Skeletal muscle tissue (tissue), 4 donors: Measurements from ENCODE around the gene VSTM2L. TPM values are rescaled to one million over a fixed set of nuclear protein-coding genes. Genes with fewer than 3 reads are reported as not detected.

Source experiments
- H3K27ac ChIP-seq: one replicate; pipeline ENCODE4 v1.7.0; 2013; ENCODE audit warnings: mild to moderate bottlenecking, low read depth, low read length, inconsistent platforms
- H3K27me3 ChIP-seq, 3 donors: one replicate each; pipeline ENCODE4 v1.7.0; 2013; ENCODE audit warnings: low read length in 3 of 3; ENCODE audit not compliant: control insufficient read depth in 3 of 3, insufficient read depth in 3 of 3
- H3K36me3 ChIP-seq, 3 donors: one replicate each; pipeline ENCODE4 v1.7.0; 2013; ENCODE audit warnings: low read length in 3 of 3; ENCODE audit not compliant: control insufficient read depth in 3 of 3, insufficient read depth in 3 of 3
- H3K4me1 ChIP-seq, 3 donors: one replicate each; pipeline ENCODE4 v1.7.0; 2013; ENCODE audit warnings: low read length in 3 of 3, mild to moderate bottlenecking in 3 of 3; ENCODE audit not compliant: control insufficient read depth in 3 of 3, insufficient read depth in 3 of 3
- H3K4me3 ChIP-seq, 3 donors: one replicate each; pipeline ENCODE4 v1.7.0; 2013; ENCODE audit warnings: low read length in 3 of 3
- H3K9ac ChIP-seq, 3 donors: one replicate each; pipeline ENCODE4 v1.7.0; 2013; ENCODE audit warnings: low read length in 3 of 3, mild to moderate bottlenecking in 3 of 3, moderate library complexity in 2 of 3, low read depth in 1 of 3
- H3K9me3 ChIP-seq, 3 donors: one replicate each; pipeline ENCODE4 v1.7.0; 2013; ENCODE audit warnings: low read length in 3 of 3; ENCODE audit not compliant: control insufficient read depth in 3 of 3
- total RNA-seq: library from RNA; depleted of rRNA; stranded (reverse); fragments of >200 nt; gene quantifications from one replicate; pipeline ENCODE4 v1.2.3, GENCODE V29; 2014
- donor health status: Osteomylitis.

VSTM2L gene
- total RNA-seq, 1 donor from 2014 or later = not detected

DNA sequence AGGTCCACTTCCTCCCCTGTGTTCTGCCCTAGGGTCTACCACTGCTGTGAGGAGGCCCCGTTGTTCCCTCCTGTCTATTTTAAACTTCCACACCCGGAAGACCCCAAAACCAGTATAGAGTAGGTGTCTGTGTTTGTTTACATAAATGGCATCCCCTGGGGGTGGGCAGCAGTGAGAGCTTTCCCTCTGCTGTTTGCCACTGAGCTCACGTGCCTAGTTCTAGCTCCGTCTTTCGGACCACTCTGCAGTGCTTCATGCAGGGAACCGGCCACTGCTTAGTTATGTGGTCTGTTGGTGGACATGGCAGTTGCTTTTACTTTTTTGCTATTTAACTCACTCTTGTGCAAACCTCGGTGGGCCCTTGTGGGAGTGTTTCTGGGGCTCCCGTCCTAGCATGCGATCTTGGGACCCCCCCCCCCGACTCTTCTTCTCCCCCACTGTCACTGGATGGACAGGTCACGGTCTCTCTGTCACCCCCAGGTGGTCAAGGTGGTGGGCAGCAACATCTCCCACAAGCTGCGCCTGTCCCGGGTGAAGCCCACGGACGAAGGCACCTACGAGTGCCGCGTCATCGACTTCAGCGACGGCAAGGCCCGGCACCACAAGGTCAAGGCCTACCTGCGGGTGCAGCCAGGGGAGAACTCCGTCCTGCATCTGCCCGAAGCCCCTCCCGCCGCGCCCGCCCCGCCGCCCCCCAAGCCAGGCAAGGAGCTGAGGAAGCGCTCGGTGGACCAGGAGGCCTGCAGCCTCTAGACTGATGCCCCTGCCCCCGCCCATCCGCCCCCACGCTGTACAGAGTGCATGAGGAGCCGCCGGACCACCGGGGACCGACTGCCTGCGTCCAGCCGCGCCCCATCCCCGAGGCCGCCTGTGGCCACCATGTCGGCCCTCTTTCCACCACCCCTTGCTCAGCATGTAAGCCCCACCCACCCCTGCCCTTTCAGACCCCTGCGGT lies 40.9 kb downstream of the VSTM2L start:
- Histone ChIP-seq H3K36me3 (no peaks in the 10 kb centered on the region), H3K9me3 (no peaks in the 10 kb centered on the region), H3K27ac (no peak overlapping the region), H3K4me1 (no peaks in the 10 kb centered on the region), H3K27me3 (peaks cover 0 to 8% (median 6%) of the 10 kb centered on the region in 3 donors), H3K4me3 (no peak overlapping the region), H3K9ac (no peak overlapping the region)

- Histone ChIP-seq H3K27me3 (peaks cover 0 to 8% (median 6%) of the 10 kb centered on the region in 3 donors), H3K9ac (no peak overlapping the region), H3K9me3 (no peaks in the 10 kb centered on the region), H3K4me1 (no peaks in the 10 kb centered on the region), H3K36me3 (no peaks in the 10 kb centered on the region), H3K4me3 (no peak overlapping the region), H3K27ac (no peak overlapping the region)
Measured at GRCh38 chr20:37944456-37944981, 41.6 kb downstream of the VSTM2L start.

- no peak overlapping the region for H3K9ac ChIP-seq
- H3K4me3 ChIP-seq = no peak overlapping the region
- H3K4me1 ChIP-seq = no peaks in the 10 kb centered on the region
- no peaks in the 10 kb centered on the region for H3K36me3 ChIP-seq
- peaks cover 0 to 8% (median 6%) of the 10 kb centered on the region in 3 donors for H3K27me3 ChIP-seq
- H3K9me3 ChIP-seq = no peaks in the 10 kb centered on the region
- H3K27ac ChIP-seq = no peak overlapping the region
Measured at GRCh38 chr20:37945091-37945547, 42.2 kb downstream of the VSTM2L start.

GRCh38 chr20:37946946-37947345 lies 44.0 kb downstream of the VSTM2L start:
- H3K27me3 ChIP-seq = peaks cover 0 to 8% (median 6%) of the 10 kb centered on the region in 3 donors
- H3K36me3 ChIP-seq = no peaks in the 10 kb centered on the region
- no peaks in the 10 kb centered on the region for H3K4me1 ChIP-seq
- no peak overlapping the region for H3K9ac ChIP-seq
- no peaks in the 10 kb centered on the region for H3K9me3 ChIP-seq
- H3K4me3 ChIP-seq = no peak overlapping the region
- H3K27ac ChIP-seq = no peak overlapping the region

DNA sequence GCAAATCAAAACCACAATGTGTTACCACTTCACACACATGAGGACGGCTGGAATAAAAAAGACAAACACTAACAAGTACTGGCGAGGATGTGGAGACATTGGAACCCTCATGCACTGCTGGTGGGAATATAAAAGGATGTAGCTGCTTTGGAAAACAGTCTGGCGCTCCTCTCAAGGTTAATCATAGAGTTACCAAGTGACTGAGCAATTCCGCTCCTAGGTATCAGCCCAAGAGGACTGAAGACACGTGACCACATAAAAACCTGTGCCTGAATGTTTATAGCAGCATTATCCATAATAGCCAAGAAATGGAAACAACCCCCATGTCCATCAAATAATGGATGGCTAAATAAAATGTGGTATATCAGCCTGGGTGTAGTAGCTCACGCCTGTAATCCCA lies 45.0 kb downstream of the VSTM2L start:
- no peaks in the 10 kb centered on the region for H3K36me3 ChIP-seq
- peaks cover 0 to 8% (median 6%) of the 10 kb centered on the region in 3 donors for H3K27me3 ChIP-seq
- no peaks in the 10 kb centered on the region for H3K9me3 ChIP-seq
- H3K9ac ChIP-seq = no peak overlapping the region
- no peak overlapping the region for H3K27ac ChIP-seq
- no peaks in the 10 kb centered on the region for H3K4me1 ChIP-seq
- H3K4me3 ChIP-seq = no peak overlapping the region

GRCh38 chr20:37948956-37949355 lies 46.0 kb downstream of the VSTM2L start:
- Histone ChIP-seq H3K4me3 (no peak overlapping the region), H3K36me3 (no peaks in the 10 kb centered on the region), H3K9ac (no peak overlapping the region), H3K27me3 (peaks cover 0 to 8% (median 6%) of the 10 kb centered on the region in 3 donors), H3K4me1 (no peaks in the 10 kb centered on the region), H3K9me3 (no peaks in the 10 kb centered on the region), H3K27ac (no peak overlapping the region)

DNA sequence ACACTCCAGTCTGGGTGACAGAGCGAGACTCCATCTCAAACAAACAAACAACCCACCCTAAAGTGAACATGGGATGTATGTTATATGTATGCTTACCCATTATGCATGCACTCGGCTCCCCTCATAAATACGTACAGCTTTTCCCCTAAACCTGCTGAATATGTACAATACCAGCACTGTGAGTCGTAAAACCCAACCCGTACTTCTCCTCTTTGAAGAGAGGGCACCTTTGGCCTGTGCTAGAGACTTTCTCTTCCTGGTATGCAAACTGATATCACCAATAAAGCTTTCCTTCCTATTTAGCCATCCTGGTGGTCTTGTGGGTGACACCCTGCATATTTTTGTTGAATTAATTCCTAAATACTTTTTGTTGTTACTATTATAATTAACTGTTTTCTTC lies 51.3 kb downstream of the VSTM2L start:
- H3K9ac ChIP-seq = no peak overlapping the region
- H3K36me3 ChIP-seq = no peaks in the 10 kb centered on the region
- no peaks in the 10 kb centered on the region for H3K9me3 ChIP-seq
- H3K27ac ChIP-seq = no peak overlapping the region
- no peaks in the 10 kb centered on the region for H3K4me1 ChIP-seq
- H3K27me3 ChIP-seq = peaks cover 0 to 4% (median 0%) of the 10 kb centered on the region in 3 donors
- no peak overlapping the region for H3K4me3 ChIP-seq

DNA sequence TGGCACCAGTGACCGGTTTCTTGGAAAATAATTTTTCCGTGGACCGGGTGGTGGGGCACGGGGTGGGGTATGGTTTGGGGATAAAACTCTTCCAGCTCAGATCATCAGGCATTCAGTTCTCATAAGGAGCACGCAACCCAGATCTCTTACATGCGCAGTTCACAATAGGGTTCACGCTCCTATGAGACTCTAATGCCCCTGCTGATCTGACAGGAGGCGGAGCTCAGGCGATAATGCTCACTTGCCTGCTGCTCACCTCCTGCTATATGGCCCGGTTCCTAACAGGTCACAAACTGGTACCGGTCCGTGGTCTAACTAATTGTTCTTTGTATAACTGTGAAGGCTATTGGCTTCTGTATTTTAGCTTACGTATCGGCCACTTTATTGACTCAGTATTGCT lies 51.7 kb downstream of the VSTM2L start:
- H3K4me1 ChIP-seq = no peaks in the 10 kb centered on the region
- H3K27me3 ChIP-seq = peaks cover 0 to 4% (median 0%) of the 10 kb centered on the region in 3 donors
- H3K4me3 ChIP-seq = no peak overlapping the region
- H3K36me3 ChIP-seq = no peaks in the 10 kb centered on the region
- H3K9ac ChIP-seq = no peak overlapping the region
- no peak overlapping the region for H3K27ac ChIP-seq
- H3K9me3 ChIP-seq = no peaks in the 10 kb centered on the region

- Histone ChIP-seq H3K4me1 (no peaks in the 10 kb centered on the region), H3K36me3 (no peaks in the 10 kb centered on the region), H3K27me3 (peaks cover 0 to 4% (median 0%) of the 10 kb centered on the region in 3 donors), H3K9ac (no peak overlapping the region), H3K4me3 (no peak overlapping the region), H3K9me3 (no peaks in the 10 kb centered on the region), H3K27ac (no peak overlapping the region)
Measured at GRCh38 chr20:37955511-37955910, 52.6 kb downstream of the VSTM2L start.

DNA sequence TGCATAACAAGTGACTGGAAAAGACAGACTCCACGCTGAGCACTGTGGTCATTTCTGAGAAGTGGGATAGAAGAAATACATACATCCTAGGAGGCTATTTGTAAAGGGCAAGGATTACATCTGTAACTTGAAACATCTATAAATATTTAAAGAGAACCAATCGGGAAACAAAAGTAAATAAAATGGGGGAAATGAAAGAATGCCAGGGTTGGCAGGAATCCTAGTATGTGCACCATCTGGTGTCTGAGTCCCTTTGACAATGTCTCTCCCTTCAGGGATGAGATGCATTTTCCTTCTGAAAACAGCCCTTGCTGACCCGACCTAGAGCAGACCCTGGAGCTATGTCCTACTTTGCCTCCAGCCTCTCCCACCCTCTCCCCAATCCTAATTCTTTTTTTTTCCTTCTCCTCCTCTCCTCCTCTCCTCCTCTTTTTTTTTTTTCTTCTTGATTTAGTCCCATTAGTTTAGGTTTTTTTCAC lies 53.2 kb downstream of the VSTM2L start:
- no peaks in the 10 kb centered on the region for H3K9me3 ChIP-seq
- H3K27ac ChIP-seq = no peak overlapping the region
- H3K27me3 ChIP-seq = peaks cover 0 to 4% (median 0%) of the 10 kb centered on the region in 3 donors
- no peak overlapping the region for H3K9ac ChIP-seq
- H3K4me3 ChIP-seq = no peak overlapping the region
- H3K36me3 ChIP-seq = no peaks in the 10 kb centered on the region
- no peaks in the 10 kb centered on the region for H3K4me1 ChIP-seq
